IPS-11a (cell line): ENCODE results near the gene EML1.

Experiments
- H3K4me3 ChIP-seq: one replicate; pipeline ENCODE4 v1.5.1; 2013; ENCODE audit warnings: low read depth, low read length, control low read depth

Gene EML1

DNA sequence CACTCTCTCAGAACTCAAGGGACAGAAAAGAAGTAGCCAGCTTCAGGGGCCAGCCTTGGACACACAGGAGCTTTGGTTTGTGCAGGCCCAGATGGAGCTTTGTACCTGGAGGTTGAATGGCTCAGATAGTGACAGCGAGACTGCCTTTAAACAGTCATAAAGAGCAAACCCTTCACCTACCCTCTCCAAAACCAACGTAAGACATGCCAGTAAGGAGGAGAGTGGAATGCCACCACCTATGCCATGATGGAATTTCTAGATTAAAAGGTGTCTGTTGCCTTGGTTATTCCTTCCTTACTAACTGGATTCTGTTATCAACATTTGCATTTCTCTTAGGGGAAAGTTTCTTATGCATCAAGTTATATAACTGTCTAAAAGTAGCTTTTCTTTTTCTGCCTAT, 98.1 kb downstream of the EML1 start:
- no peak overlapping the region for H3K4me3 ChIP-seq

DNA sequence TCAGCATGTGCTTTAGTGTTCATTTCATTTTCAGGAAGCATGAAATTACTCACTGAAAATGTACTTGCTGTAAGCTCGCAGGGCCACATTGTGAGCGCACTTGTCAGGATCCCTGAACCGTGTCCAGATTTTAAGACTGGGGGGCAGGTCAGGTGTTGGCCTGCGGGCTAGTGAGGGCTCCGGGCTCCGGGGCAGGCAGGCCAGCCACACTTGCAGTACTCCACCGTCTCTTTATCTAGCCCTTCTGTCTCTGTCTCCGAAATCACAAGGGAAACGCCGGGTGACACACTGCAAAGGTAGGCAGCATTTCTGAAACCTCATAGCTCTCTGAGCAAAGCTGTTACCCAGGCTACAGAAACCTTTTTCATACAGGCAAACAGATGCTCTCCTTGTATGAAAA, 98.7 kb downstream of the EML1 start:
- no peak overlapping the region for H3K4me3 ChIP-seq

DNA sequence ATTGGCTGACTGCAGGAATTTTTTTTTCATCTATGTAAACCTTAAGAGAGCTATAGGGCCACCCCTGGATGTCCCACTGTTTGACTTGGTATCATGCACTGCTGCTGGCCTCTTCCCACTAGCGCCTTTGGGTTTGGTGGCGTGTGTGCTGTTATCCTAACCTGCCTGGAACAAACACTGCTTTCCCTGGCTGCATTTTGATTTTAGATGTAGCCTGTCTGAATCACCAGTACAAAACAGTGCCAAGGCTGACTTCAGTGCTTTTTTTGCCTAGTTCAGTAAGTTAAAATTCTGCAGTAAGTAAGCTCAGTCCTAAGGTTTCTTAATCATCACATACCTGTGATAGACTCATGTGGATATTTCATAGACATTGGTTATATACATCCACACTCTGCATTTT, 99.2 kb downstream of the EML1 start:
- H3K4me3 ChIP-seq = no peak overlapping the region

DNA sequence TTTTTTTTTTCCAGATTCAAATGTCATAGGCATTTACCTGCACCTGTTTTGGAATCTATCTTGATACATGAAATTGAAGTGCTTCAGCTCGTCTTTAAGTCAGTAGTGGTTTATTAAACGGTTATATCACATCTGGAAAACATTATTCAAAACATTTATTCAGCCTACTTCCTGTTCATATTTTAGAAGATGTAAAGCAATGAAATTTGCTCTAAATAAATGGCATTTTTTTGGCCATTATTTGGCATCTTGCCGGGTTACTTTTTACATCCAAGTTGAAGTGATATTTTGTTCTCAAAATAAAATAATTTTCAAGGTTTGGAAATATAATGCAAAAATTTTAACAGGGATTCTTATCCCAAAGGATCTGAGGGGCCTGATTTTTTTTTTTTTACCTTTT, 103.1 kb downstream of the EML1 start:
- H3K4me3 ChIP-seq = no peak overlapping the region

DNA sequence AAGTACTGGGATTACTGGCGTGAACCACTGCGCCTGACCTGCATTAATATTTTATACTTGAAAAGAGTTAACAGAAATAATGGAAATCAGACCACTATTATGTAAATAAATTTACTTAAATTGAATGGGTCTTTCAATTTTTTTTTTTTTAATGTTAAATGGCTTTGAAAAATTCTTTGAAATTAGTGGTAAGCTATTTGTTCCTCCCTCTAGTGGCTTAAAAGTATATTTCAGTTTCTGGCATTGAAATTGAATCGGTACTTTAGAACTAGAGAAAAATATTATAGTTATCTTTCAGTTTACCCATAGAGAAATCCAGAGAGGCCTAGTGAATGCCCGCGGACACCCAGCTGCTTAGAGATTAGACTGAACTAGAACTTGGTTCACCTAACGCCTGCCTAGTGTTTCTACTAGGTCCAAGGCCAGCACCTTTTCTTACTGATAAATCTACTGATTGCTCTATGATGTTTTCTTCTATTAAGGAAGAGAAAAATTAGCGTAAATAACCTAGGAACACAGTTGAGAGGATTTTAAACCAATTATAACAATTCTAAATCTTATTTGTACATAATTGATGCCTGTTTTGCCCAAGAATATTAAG, 106.5 kb downstream of the EML1 start:
- H3K4me3 ChIP-seq = no peak overlapping the region

DNA sequence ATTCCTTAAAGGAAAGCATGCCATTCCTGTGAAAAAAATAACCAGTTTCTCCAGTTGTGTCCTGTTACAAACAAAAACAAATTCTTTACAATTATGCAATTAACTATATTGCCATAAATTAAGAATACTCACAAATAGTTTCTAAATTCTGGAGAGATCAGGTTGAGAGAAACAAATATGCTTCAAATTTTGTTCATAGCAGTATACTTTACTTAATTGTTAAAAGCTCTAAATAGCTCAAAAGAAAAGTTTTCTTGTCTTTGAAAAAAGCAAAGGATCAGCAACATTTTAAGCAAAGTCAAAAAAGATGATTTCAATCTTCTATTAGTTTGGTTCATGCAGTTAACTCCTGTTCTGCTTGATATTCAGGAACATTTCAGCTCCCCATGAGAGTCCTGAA, 109.7 kb downstream of the EML1 start:
- no peak overlapping the region for H3K4me3 ChIP-seq

DNA sequence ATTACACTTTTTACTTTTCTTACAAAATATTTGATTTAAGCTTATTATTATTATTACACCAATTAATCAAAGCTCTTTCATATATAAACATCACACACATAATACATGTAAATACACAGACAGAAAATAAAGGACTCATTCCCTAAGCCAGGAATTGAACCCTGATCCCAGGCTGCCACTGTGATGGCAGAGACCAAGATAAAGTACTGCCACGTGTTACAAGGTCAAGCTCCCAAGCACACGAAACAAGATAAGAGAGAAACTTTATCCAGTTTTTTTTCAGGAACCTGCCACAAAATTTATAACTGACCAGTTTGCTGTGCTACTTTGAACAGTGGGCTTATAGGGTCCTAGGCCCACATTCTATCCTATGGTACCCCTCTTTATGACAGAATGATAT, 111.3 kb downstream of the EML1 start:
- no peak overlapping the region for H3K4me3 ChIP-seq

DNA sequence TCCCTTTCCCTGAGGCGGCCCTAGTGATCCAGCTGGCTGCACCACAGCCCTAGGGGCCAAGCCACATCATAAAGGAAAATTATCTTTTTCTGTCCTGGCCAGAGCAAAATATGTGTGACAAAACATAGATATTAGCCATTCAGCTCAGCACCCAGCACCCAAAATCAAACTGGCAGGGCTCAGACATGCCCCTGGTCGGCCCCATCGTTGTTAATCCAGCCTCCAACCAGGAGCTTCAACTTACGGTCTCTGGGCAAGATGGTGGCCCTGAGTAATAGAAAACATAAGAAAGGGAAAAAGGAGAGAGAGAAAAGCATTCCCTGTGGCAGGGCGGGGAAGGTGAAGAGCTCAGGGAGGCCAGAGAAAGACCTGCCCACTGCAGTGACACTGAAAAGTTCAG, 111.9 kb downstream of the EML1 start:
- no peak overlapping the region for H3K4me3 ChIP-seq

DNA sequence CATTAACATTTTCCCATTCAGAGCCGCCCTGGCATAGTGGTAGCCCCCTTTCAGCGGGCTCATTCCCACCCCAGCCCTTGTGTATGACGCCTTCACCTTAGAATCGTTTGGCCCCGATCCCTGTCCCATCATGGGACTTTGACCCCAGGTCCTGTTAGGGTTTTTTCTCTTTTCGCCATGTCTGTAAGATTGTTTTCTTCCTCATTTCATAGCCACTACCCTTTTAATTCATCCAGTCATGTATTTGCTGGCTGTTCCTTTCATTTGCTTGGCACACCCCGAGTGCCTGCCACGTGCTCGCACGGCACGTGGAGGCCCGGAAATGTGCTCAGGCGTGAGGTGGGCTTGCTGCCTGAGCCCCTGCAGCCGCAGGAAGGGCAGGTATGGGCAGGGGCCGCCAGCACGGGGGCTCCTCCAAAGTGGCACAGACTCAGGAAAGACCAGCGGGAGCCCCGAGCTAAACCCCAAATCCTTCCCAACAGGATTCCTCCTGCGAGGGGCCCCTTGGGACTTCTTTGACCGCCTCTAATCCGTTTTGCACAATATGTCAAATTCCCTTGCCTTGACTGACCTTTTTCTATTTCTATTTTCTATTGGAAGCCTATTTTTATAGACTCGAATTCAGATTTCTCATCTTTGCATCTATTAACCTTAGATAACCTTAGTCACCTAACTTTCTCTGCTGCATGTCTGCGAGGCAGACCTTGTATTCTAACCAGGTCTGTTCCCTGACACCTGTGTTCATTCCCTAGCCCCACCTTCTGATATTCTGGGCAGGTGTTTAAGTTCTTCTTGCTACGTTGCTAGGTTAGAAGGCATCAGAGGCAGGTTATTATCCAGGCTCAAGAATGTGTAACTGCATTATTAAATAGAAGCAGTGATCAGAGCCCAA, 114.8 kb downstream of the EML1 start:
- H3K4me3 ChIP-seq = no peak overlapping the region

DNA sequence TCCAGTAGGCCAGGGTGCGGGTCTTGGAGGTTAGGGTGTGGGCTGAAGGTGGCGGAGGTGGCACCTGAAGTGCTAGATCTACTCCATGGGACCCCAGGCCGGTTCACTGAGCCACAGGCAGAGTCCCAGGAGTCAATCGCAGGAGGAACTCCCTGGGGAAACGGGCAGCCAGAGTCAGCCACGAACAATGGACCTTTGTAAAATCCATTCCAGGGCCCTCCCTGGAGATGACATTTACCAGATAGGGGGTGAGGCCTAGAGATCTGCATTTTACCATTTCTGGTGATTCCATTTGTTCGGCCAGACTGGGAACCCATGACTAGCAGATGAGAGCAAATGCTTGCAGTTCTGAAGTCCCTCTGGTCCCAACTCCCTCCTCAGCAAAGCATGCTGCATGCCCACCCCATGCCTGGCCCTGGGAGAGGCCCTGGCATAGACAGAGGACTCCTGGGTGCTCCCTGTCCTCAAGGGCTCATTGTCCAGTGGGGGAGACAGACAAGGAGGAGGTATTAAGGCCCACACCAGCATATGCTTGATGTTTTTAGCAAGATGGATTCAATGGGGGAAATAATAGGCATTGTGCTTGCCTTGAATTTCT, 115.5 kb downstream of the EML1 start:
- no peak overlapping the region for H3K4me3 ChIP-seq

DNA sequence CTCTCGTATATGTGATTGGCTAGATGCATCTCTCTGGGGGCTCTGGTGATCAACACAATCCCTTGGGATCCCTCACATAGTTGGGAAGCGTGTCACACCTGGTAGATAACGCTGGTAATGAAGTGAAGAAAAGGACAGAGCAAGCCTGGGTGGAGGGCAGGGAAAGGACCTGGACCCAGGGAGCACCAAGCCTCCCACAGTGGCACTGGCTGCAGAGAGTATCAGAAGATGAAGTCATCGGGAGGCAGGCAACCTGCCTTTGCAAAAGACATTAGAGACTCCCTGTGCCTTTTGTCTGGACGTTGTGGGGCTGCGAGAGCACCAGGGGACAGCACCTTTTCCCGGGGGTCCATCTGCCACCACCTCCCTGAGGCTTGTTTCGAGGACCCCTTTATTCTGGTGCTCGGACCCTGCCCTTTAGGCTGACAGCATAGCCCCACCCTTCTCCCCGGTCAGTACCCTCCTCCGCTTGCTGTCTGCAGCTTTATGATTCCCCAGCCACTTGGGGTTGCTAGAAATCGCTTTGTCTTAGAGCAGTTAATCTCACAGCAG, 116.4 kb downstream of the EML1 start:
- H3K4me3 ChIP-seq = no peak overlapping the region

DNA sequence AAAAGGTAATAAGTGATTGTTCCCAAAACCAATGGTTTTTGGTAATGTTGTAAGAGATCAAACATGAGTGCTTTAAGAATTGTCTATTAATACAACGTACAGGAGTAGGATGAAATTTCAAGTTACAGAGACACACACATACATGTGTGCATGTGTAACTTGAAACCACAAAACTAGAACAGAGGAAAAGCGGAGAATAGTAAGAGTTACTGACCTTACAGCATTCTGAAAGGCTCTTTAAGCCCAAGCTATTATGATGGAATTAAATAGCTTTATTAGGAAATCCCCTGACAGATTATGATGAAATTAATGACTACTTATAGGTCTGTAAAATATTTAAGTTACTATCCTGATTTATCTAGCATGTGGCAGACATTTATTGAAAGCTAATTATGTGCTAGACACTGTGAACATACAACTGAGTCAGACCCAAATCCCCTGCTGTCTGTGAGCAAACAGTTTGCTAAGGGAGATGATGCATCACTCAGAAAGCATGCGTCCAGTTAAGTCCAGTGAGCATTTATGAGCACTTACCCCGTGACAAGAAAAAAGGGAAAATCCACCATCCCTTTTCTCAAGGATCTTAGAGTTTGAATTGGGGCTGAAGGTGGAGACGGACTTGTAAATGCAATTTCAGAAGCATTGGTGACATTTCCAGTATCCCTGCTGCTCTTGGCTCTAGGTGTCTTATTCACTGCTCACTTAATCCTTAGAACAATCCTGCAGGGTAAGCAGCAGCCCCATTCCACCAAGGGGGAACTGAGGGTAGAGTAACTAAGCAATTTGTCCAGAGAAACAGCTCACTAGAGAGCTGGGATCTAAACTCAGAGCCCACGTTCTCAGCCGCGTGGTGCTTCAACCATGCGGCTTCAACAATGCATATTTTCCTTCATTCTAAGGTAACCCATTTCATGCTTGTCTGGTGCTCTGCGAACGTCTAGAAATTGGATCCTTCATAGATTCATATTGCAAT, 117.4 kb downstream of the EML1 start:
- H3K4me3 ChIP-seq = no peak overlapping the region

DNA sequence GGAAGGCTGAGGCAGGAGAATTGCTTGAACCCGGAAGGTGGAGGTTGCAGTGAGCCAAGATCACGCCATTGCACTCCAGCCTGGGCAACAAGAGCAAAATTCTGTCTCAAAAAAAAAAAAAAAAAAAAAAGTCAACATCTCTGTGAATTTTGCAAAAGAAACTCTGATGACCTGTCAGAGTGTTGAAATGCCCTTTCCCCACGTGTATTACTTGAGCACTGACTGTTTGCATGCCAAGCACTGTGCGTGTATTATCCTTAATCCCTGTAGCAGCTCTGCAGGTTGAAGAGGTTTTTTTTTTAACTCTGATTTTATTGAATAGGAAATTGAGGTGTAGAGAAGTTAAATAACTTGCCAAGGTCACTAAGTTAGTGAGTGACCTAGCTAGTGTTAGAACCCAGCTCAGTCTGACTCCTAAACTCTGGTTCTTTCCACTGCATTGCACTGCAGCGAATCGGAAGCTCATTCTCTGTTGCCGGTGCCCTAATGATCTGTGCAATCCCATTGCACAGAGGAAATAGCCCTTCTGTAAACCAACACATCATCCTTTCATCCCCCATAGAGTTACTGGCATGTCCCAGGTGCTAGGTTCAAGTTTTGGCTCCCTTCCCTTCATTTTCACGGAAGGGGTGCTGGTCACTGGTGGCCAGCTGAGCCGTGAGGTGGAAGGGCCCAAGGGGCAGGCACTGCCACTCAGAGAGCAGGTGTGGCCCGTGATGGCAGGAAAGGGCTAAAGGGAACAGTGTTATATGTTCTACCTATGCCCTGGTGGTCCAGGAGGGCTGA, 122.3 kb downstream of the EML1 start:
- H3K4me3 ChIP-seq = no peak overlapping the region

DNA sequence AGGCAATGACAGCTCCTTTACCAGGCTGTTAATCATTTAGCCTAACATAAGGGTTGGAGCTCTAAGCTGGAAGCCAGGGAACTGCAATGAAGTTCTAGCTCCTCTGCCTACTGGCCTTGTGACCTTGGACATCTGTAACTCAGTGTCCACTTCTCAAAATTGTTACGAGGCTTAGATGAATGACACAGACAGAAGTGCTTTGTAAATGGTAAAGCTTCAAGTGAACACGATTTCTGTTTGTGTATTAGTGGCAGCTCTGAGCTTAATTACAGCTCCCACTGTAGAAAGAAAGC, 122.8 kb downstream of the EML1 start:
- H3K4me3 ChIP-seq = no peak overlapping the region

DNA sequence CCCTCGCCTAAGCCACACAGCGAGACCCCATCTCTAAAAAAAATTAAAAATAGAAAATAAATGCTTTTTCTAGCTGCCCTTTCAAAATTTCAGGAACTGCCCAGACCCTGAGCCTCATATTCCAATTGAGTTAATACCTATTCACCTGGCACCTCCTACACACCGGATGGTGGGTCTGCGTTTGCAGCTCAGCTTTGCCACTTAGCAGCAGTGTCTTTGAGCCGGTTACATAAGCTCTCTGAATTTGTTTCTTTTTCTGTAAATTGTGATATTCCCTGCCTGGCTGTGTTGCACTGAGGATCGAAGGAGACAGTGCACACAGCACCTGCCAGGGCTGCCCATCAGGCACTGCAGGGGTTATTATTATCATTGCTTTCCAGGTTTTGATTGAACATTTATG, 125.6 kb downstream of the EML1 start:
- no peak overlapping the region for H3K4me3 ChIP-seq

DNA sequence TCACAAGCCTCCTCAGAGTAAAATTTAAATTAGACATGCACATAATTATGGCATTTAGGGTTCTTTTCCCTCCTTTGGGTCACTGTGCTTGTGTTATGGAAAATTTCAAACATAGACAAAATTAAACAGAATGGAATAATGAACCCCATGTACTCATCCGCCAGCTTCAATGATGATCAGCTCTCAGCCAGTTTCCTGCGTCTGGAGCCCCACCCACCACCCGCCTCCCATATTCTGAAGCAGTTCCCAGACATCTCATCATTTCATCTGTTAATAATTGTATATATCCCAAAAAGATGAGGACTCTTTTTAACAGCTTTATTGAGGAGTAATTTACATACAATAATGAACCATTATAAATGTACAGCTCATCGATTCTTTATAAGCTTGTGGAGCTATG, 128.2 kb downstream of the EML1 start:
- H3K4me3 ChIP-seq = no peak overlapping the region

DNA sequence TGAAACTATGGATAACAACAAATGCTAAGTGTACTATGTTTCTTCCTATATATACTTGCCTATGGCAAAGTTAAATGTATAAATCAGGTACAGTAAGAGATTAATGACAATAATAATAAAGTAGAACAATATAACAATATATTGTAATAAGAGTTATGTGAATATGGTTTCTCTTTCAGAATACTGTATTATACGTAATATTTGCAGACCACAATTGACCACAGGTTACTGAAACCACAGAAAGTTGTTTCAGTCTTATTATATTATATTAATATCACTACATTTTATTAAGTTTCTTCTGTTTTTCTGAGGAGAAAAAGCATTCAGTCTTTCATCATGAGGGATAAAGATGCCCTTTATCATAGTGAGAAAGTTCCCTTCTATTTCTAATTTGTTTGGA, 131.2 kb downstream of the EML1 start:
- H3K4me3 ChIP-seq = no peak overlapping the region

DNA sequence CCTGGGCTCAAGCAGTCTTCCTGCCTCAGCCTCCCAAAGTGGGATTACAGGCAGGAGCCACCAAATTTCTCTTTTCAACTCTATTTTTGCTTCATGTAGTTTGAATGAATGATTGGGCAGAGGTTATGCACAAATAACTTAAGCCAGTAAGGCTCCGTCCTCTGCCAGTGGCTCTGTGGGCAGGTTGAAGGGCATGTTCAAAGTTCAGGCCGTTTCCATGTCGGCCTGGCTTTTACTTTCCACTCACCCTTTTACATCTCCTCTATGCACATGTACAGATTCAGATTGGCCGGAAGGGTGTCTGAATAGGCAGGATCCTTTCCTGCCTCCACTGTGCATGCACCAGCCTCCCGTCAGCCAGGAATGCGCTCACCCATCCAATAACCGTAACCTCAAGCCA, 132.3 kb downstream of the EML1 start:
- H3K4me3 ChIP-seq = no peak overlapping the region

DNA sequence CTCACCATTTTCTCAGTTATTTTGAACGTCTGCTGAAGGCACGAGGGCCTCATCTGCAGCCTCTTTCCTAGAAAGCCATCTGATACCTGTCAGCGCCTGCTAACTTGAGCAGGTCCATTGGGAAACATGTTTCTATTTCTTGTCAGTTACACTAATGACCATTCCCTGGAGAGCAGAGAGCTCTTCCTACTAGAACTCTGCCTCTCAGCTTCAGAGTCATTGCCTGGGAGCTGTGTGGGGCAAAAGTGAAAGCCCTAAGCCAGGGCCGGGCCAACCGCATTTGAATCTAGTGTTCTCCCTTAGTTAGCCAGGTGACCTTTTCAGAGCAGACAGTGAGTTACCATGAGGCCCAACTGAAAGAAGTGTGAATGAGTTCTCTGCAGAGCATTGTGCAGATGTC, 135.8 kb downstream of the EML1 start:
- H3K4me3 ChIP-seq = no peak overlapping the region

DNA sequence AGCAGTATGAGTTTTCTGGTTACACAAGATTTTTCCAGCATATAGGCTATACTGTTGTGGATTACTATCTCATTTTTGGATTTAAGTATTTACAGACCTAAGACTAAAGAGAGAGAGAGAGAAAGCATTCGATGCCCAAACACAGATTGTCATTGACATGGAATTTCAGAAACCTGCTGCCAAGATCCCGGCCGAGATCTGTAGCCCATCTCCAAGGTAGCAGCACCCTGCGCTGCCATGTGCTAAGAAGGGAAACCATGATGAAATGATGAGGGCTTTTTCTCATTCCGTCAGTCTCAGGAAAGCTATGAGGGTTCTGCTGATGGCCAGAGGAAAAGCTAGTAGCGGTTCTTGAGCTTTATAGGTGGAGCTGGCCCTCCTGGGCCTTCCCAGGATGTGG, 136.4 kb downstream of the EML1 start:
- no peak overlapping the region for H3K4me3 ChIP-seq
